HG03039 (cell line): ENCODE data around the gene PRDX5.

ENCODE experiments used
- ATAC-seq: cut with Tn5 transposase; IDR thresholded peaks from one replicate; pipeline ENCODE4 v1.9.1; 2021; ENCODE audit warnings: mild to moderate bottlenecking, moderate library complexity; ENCODE audit not compliant: unreplicated experiment

Gene PRDX5

DNA sequence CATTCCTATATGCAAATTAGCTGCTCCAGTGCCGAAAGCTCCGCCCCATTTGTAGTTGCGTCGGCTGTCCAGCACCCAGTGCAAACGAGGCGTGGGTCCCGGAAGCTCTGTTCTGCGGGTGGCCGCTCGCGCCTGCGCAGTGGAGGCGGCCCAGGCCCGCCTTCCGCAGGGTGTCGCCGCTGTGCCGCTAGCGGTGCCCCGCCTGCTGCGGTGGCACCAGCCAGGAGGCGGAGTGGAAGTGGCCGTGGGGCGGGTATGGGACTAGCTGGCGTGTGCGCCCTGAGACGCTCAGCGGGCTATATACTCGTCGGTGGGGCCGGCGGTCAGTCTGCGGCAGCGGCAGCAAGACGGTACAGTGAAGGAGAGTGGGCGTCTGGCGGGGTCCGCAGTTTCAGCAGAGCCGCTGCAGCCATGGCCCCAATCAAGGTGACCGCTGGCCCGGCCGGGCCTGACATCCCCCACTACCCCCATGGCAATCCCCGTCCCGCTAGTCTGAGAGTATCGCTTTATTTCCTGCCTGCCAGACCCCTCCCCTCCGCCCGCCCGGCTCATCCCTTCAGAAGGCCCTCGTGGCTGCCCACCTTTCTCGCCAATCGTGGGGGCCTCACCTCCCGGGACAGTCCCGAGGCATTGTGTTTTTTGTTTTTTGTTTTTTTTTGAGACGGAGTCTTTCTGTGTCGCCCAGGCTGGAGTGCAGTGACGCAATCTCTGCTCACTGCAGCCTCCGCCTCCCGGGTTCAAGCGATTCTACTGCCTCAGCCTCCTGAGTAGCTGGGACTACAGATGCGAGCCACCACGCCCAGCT lies at the start of gene PRDX5:
Gene PRDX5 (plus strand): TSS at position 161 of the 805 bp plus-strand sequence. CDS start 95 bp downstream, at position 256.
- ATAC-seq = peak; percentile 74

GRCh38 chr11:64268893-64269539 lies 48.9 kb upstream of the PRDX5 start:
- ATAC-seq = peak; percentile 7

- ATAC-seq = peak; percentile 68
Observed at GRCh38 chr11:64269540-64270220, 48.2 kb upstream of the PRDX5 start.

GRCh38 chr11:64275031-64275800 lies 42.7 kb upstream of the PRDX5 start:
- no peak for ATAC-seq

GRCh38 chr11:64275841-64276240 lies 42.1 kb upstream of the PRDX5 start:
- ATAC-seq = no peak

DNA sequence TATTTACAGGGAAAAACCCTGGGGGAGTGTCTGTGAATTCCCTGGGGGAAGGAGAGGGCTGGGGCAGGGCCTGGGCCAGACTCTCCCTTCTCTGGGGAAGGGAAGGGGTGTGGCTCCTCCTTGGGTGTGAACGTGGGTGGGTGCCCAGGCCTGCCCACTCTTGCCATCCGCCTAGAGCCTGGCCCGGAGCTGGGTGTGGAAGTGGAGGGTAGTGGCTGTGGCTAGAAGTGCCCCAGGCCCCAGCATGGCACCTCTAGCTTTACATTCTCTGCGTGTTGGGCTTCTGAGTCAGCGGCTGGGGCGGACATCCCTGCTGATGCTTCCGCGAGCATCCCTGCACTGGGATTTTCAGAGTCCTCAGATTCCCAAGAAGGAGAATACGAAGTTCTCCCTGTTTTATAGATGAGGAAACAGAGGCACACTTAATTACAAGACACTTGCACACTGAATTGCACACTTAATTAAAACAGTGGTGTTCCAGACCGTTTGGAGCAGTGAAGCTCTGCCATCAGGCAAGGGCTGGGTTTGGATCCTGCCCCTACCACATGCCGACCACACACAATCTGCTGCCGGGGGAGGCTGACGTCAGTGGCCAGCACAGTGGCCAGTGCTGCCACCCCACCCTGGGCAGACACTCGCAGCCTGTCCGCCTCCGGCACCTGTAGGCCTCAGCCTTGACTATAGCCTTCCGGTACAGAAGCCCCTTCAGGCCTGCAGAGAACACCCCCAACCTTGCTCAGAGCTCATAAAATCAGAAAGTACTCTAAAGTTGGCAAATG lies 41.1 kb upstream of the PRDX5 start:
- ATAC-seq = no peak

- ATAC-seq = no peak
Observed at GRCh38 chr11:64278576-64279190, 39.2 kb upstream of the PRDX5 start.

- ATAC-seq = no peak
Observed at GRCh38 chr11:64281957-64282770, 35.8 kb upstream of the PRDX5 start.

GRCh38 chr11:64283092-64283491 lies 34.8 kb upstream of the PRDX5 start:
- no peak for ATAC-seq

DNA sequence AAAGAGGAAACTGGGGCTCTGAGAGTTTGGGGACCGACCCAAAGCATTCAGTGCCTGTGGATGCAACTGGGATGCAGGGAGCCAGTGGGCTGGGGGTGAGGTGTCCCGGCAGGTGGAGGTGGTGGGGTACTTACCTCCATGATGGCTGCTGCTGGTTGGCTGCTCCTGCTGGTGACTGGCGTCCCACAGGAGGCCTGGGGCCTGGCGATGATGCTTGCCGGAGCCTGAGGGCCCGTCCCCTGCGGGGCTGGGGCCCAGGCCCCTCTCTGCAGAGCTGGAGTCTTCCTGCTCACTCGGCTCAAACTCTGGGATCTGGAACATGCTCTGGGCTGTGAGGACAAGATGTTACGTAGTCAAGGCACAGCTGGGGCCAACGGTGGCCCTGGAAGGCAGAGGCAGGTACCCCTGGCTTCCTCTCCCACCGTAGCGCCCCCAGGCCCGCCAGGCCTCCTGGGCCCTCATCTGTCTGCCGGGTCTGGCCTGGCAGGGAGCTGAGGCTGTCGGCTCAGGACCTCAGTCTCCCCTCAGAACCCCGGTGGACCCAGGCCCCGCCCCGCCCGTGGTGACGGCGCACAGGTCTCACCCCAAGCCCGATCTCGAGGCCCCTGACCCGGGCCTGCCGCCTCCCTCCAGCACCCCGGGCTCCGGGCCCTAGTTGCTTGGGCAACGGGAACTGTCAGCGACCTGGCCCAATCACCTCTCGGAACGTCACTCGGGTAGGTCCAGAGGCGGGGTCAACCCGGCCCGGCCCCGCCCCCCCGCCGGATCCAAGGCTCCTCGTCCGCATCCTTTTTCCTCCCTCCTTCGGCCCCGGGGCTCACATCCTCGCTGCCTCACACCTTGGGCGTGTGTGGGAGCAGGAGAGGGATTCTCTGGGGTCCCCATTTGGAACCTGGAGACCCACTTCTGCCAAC lies 33.6 kb upstream of the PRDX5 start, which contains the start of gene BAD:
Gene BAD (minus strand): TSS at position 618 of the 914 bp plus-strand sequence. CDS start 297 bp downstream, at position 321.
- ATAC-seq = peak; percentile 55

GRCh38 chr11:64284962-64285884 lies 32.7 kb upstream of the PRDX5 start, which contains the start of gene GPR137:
Gene GPR137 (plus strand): TSS chr11:64285848. CDS start chr11:64286525, 677 bp downstream.
- ATAC-seq = peak; percentile 46

DNA sequence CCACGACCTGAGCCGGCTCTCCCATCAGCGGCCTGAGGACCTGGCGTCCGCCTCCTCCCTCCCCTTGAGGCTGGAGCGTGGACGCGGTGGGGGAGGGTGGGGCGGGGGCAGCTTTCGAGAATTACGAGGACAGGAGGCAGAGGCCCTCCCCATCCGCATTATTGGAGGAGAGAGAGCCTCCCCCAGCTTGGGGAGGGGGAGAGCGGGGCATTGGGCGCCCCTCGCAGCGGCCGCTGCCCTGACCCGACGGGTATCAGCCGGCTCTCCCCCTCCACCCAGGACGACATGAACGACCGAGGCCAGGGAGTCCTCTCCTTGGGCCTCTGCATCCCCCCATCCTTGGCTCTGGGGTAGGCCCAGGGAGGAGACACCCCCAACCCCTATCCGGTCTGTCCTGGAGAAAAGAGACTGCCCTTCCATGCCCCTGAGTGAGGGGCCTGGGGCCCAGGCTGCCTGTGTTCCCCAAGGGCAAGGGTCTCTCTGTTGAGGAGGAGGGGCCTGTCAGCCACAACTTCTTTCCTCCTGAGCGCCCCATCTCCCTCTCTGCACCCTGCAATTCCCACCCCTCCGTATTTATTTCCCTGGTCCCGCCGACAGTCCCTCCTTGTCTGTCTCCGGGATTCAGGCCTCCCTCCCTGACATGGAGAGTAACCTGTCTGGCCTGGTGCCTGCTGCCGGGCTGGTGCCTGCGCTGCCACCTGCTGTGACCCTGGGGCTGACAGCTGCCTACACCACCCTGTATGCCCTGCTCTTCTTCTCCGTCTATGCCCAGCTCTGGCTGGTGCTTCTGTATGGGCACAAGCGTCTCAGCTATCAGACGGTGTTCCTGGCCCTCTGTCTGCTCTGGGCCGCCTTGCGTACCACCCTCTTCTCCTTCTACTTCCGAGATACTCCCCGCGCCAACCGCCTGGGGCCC lies 31.8 kb upstream of the PRDX5 start:
- no peak for ATAC-seq

DNA sequence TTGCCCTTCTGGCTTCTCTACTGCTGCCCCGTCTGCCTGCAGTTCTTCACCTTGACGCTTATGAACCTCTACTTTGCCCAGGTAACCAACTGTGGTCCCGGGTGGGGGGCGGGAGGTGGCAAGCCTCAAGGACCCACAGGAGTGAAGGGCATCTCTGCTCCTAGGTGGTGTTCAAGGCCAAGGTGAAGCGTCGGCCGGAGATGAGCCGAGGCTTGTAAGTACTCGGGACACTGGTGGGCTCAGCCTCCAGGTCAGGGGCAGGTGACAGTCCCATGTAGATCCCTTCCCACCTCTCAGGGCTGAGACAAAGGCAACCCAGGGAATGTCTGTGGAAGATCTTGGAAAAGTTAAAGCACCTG lies 31.1 kb upstream of the PRDX5 start:
- ATAC-seq = no peak

DNA sequence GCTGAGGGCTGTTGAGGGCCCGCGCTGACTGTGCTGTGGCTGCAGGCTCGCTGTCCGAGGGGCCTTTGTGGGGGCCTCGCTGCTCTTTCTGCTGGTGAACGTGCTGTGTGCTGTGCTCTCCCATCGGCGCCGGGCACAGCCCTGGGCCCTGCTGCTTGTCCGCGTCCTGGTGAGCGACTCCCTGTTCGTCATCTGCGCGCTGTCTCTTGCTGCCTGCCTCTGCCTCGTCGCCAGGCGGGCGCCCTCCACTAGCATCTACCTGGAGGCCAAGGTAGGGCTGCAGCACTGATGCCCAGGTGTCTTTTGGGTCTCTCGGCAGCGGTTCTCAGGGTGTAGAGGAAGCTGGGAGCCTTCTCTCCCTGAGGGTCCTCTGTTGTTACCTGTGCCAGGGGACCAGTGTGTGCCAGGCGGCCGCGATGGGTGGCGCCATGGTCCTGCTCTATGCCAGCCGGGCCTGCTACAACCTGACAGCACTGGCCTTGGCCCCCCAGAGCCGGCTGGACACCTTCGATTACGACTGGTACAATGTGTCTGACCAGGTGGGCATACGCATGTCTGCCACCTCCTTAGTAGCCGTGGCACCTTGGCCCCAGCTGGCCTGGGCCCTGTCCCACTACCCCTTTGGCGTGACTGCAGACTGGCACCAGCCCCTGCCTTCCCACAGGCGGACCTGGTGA lies 30.1 kb upstream of the PRDX5 start:
- no peak for ATAC-seq

- ATAC-seq = no peak
Observed at GRCh38 chr11:64288353-64288750, 29.6 kb upstream of the PRDX5 start.
